Measurements from ENCODE around the gene MIGA2. TPM values are rescaled to one million over a fixed set of nuclear protein-coding genes. Genes with fewer than 3 reads are reported as not detected.

Gene MIGA2
- total and polyA plus RNA-seq, 11 donors = 27.7 to 61.3 (median 31.6) TPM

- H3K27ac ChIP-seq = no peak overlapping the region
- 95 to 100% (median 97%) methylated on average over 4 to 11 of the region's 11 CpGs for WGBS, 4 donors
- H3K4me1 ChIP-seq = no peaks in the 10 kb centered on the region
- ATAC-seq (peak in 1 of 4 donors; percentile 8), DNase-seq (no peak)
- H3K9me3 ChIP-seq = no peaks in the 10 kb centered on the region
- TF ChIP-seq CTCF (IDR thresholded peaks at IDR 0.05) = no peak
- TF ChIP-seq POLR2A (IDR thresholded peaks at IDR 0.05) = no peak
- no peaks in the 10 kb centered on the region for H3K27me3 ChIP-seq
- no peak overlapping the region for H3K4me3 ChIP-seq
- H3K36me3 ChIP-seq = peaks cover 0 to 80% (median 59%) of the 10 kb centered on the region in 9 donors
- intact Hi-C loops (cut with DNase I) = no loop called here
Measured at GRCh38 chr9:129014124-129014523, 22.3 kb upstream of the MIGA2 start.

- no peak for TF ChIP-seq CTCF (IDR thresholded peaks at IDR 0.05)
- no peak for TF ChIP-seq POLR2A (IDR thresholded peaks at IDR 0.05)
- Histone ChIP-seq H3K36me3 (peaks cover 0 to 80% (median 57%) of the 10 kb centered on the region in 9 donors), H3K27ac (no peak overlapping the region), H3K9me3 (no peaks in the 10 kb centered on the region), H3K27me3 (no peaks in the 10 kb centered on the region), H3K4me1 (no peaks in the 10 kb centered on the region), H3K4me3 (no peak overlapping the region)
- intact Hi-C loops (cut with DNase I) = no loop called here
- no peak for DNase-seq
- ATAC-seq = no peak
- 85 to 90% (median 87%) methylated on average over 7 to 8 of the region's 8 CpGs for WGBS, 4 donors
Measured at GRCh38 chr9:129014608-129015007, 21.8 kb upstream of the MIGA2 start.

- Histone ChIP-seq H3K27ac (no peak overlapping the region), H3K4me1 (peaks cover 0 to 8% (median 0%) of the 10 kb centered on the region in 12 donors), H3K4me3 (no peak overlapping the region), H3K36me3 (peaks cover 0 to 32% (median 10%) of the 10 kb centered on the region in 9 donors), H3K9me3 (no peaks in the 10 kb centered on the region), H3K27me3 (no peaks in the 10 kb centered on the region)
- intact Hi-C loops (cut with DNase I) = loop anchor here in 1 of 10 donors (10.0 kb wide), 1 partner anchor 64 kb away; the partner anchor contains the start of gene DOLPP1
- WGBS, 4 donors = 71 to 87% (median 81%) methylated on average over 6 to 8 of the region's 8 CpGs
- no peak for ATAC-seq
- no peak for DNase-seq
- no peak for TF ChIP-seq CTCF (IDR thresholded peaks at IDR 0.05)
Measured at GRCh38 chr9:129021091-129021490, 15.3 kb upstream of the MIGA2 start.

DNA sequence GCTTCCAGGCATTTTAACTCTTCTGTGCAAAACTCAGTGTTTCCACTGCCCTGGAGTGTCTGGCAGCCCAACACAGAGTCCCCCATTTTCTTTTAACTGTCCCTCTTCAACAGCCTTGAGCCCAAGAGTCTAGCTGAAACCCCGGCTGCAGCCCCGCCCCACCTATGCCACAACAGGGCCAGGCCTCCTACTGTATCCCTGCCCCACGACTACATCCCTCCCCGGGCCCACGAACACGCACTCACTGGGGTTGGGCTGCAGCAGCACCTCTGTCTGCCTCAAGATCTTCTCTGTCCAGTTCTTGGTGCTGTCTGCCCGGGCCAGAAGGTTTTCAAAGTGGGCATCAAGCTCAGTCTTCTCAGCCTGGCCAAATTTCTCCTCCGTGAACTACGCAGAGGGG lies 14.4 kb upstream of the MIGA2 start:
- intact Hi-C loops (cut with DNase I) = loop anchor here in 1 of 10 donors (10.0 kb wide), 1 partner anchor 63 kb away; the partner anchor contains the start of gene DOLPP1
- WGBS, 4 donors = 91 to 93% (median 92%) methylated on average over 9 of the region's 9 CpGs
- no peak for ATAC-seq
- Histone ChIP-seq H3K27me3 (no peaks in the 10 kb centered on the region), H3K36me3 (peaks cover 0 to 30% (median 10%) of the 10 kb centered on the region in 9 donors), H3K9me3 (no peaks in the 10 kb centered on the region), H3K4me1 (peaks cover 0 to 18% (median 7%) of the 10 kb centered on the region in 12 donors), H3K27ac (no peak overlapping the region), H3K4me3 (no peak overlapping the region)
- no peak for TF ChIP-seq POLR2A (IDR thresholded peaks at IDR 0.05)
- TF ChIP-seq CTCF (IDR thresholded peaks at IDR 0.05) = no peak
- DNase-seq = no peak
